Ishikawa (cell line): ENCODE results near the gene PHOSPHO1.

ENCODE experiments used
- CREB1 ChIP-seq: IDR thresholded peaks from 2 replicates; pipeline ENCODE4 v1.6.1; 2012; ENCODE audit warnings: low read depth
- EP300 ChIP-seq: IDR thresholded peaks from 2 replicates; pipeline ENCODE4 v1.6.1; 2012; ENCODE audit warnings: borderline replicate concordance
- NFIC ChIP-seq: IDR thresholded peaks from 2 replicates; pipeline ENCODE4 v1.6.1; 2012
- RAD21 ChIP-seq: IDR thresholded peaks from 2 replicates; pipeline ENCODE4 v1.6.1; 2012; ENCODE audit warnings: low read depth
- REST ChIP-seq: IDR thresholded peaks from 2 replicates; pipeline ENCODE4 v1.6.1; 2012; ENCODE audit warnings: low read depth, mild to moderate bottlenecking
- YY1 ChIP-seq: IDR thresholded peaks from 2 replicates; pipeline ENCODE4 v1.6.1; 2012; ENCODE audit warnings: low read depth
- TF ChIP-seq, protein P1 (sequence below): IDR thresholded peaks from 2 replicates; pipeline ENCODE4 v1.6.1; 2012

DNA sequence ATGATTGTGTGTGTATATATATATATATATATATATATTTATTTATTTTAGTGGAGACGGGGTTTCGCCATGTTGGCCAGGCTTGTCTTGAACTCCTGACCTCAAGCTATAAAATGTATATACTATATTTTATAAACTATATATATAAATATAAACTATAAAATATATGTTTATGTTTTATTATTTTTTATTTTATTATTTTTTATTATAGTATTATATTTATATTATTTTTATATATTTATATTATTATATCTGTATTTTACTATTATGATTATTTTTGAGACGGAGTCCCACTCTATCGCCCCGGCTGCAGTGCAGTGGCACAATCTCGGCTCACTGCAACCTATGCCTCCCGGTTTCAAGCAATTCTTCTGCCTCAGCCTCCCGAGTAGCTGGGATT lies 10.5 kb upstream of the PHOSPHO1 start:
- TF ChIP-seq RAD21 (no peak), EP300 (no peak), YY1 (no peak), CREB1 (no peak), REST (no peak), NFIC (no peak)
- TF ChIP-seq, protein P1, sequence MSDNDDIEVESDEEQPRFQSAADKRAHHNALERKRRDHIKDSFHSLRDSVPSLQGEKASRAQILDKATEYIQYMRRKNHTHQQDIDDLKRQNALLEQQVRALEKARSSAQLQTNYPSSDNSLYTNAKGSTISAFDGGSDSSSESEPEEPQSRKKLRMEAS, result no peak
